K562 treated with DMSO at 1 percent for 24 hours (cell line): Measurements from ENCODE around the gene ABCC11. TPM values are rescaled to one million over a fixed set of nuclear protein-coding genes. Genes with fewer than 3 reads are reported as not detected.

Source experiments
- total RNA-seq: library from RNA; unstranded; fragments of 300-600 nt; gene quantifications from 2 replicates; pipeline ENCODE4 v1.2.3, GENCODE V29; 2022; ENCODE audit warnings: low read depth; ENCODE audit not compliant: insufficient read depth

Gene ABCC11
- total RNA-seq, result 0.79 and 1.00 TPM in 2 replicates

DNA sequence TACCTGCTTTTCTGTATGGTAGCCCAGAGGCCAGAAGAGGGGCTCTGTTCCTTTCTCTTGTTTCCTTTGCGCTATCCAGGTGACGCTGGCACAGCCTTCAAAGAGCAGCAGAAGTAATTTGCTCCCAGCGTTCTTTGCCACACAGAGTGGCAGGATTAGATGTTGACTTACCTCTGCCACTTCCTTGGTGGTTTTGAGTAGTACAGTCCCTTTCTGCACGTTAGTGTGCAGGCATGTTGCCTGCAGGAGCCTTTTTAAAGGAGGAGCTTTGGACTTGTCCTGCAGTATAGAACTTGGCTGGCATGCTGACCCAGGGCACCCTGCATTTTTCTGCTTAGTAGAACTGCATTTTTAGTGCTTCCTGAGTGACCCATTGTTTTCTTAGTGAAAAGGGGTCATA is at the start of gene ABCC11:
TSS of gene ABCC11 (minus strand) at position 229 of the 400 bp plus-strand sequence. CDS start 15,618 bp downstream, outside the sequence.

DNA sequence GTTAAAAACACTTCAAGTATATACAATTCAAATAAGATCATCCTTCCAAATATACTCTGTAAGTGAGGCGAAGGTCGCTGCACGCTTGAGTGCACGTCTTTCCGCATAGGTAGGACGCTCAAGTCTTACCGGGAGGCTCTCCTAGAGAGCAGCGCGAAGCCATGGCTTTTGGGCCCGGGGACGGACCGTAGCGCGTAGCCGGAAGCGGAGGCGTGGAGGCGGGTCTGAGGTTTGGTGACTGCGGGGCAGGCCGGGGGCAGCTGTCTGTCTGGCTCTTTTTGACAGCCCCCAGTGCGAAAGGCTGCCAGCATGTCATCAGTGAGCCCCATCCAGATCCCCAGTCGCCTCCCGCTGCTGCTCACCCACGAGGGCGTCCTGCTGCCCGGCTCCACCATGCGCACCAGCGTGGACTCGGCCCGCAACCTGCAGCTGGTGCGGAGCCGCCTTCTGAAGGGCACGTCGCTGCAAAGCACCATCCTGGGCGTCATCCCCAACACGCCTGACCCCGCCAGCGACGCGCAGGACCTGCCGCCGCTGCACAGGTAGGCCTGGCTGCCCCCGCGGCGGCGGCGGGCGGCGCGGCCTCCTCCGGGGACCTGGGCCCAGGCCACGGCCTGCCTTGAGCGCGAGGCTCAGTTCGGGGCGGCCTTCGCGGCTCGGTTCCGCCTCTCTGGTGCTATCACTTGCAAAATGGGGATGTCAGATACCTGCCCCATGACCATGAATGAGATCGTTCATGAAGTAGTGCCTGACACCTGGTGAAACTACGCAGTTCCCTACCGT is 3.1 kb downstream of the ABCC11 start, which contains the start of gene LONP2:
TSS of gene LONP2 (plus strand) at position 221 of the 783 bp plus-strand sequence. CDS start at position 310, 89 bp downstream.

DNA sequence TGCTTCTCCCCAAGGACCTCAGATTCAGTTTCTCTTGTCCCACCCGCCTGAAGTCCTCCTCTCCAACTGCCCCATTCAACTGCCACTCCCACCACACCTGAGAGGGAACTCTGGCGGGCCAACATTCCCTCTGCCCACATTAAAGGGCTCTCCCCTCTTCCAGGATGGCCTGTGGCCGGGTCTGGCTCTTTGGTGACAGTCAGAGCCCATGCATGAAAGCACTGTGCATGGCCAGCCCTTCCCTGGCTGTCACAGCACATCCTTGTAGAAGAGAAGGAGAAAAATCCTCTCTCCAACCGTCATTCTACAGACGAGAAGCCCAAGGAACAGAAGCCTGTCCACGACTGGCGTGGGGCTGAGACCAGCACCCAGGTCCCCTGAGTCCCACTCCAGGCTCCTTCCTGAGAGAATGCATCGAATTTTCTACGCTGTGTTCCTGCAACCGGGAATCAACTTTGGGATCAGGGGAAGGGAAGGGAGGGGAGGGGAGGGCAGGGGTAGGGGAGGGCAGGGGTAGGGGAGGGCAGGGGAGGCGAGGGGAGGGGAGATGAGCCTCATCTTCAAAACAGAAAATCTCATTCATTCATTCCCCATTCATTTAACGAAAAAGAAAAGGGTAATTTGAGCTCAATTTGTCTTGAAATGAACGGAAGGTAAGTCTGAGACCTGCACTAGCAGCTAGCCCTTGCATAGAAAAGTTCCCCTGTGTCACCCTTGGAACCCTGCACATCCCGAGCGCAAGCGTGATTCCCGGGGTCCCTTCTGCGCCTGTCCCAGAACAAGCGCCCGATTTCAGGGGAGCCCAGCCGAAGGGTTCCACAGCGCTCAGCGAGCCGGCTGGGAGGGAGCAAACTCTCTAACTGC is 91.2 kb downstream of the ABCC11 start, which contains the start of gene ABCC12:
TSS of gene ABCC12 (minus strand) at position 68 of the 864 bp plus-strand sequence. CDS start 9,569 bp downstream, outside the sequence.

Other genes starting within 250 kb of the ABCC11 start
- gene ABCC12, start 91.5 kb downstream of the ABCC11 start, total RNA-seq, result not detected in 2 replicates
- gene LONP2, start 3.2 kb downstream of the ABCC11 start, total RNA-seq, result 17.2 and 19.4 TPM in 2 replicates
- gene SIAH1, start 137.9 kb upstream of the ABCC11 start, total RNA-seq, result 11.0 and 13.5 TPM in 2 replicates